AG09319 (cell line): ENCODE data around the gene CA9.
A peak's percentile ranks its signal among the peaks of the same experiment; 100 is the strongest.
"Not testable (repeated sequence)": the region's sequence is repeated elsewhere in the genome, so short reads cannot be mapped to it uniquely, and the experiment has no call there.

Experiments
- DNase-seq: peaks from one replicate; pipeline ENCODE4 v3.0.0-alpha.2; 2010; ENCODE audit warnings: low read depth; ENCODE audit errors: extremely low read depth
- TF ChIP-seq, protein P1 (sequence below): IDR thresholded peaks from 2 replicates; pipeline ENCODE4 v1.5.1; 2011; ENCODE audit warnings: low read depth, mild to moderate bottlenecking, inconsistent platforms, low read length, moderate library complexity

CA9 gene

DNA sequence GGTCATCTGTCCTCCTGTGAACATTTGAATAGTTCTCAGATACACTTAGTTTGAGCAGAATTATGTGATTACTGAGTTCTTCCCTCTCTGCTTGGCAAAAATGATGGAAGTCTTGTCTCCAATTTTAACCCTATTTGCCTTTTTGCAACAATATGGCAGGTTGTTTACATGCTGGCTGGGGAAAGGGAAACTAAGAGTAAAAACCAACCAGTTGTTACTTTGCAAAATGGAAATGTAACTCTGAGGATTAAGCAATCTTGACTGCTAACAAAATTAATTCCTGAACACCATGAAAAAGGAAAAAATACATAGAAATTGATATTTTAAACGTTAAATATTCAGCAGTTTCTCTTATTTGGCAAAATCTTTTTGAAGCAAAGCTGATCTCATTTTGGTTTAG lies 34.1 kb upstream of the CA9 start:
- TF ChIP-seq, protein P1, sequence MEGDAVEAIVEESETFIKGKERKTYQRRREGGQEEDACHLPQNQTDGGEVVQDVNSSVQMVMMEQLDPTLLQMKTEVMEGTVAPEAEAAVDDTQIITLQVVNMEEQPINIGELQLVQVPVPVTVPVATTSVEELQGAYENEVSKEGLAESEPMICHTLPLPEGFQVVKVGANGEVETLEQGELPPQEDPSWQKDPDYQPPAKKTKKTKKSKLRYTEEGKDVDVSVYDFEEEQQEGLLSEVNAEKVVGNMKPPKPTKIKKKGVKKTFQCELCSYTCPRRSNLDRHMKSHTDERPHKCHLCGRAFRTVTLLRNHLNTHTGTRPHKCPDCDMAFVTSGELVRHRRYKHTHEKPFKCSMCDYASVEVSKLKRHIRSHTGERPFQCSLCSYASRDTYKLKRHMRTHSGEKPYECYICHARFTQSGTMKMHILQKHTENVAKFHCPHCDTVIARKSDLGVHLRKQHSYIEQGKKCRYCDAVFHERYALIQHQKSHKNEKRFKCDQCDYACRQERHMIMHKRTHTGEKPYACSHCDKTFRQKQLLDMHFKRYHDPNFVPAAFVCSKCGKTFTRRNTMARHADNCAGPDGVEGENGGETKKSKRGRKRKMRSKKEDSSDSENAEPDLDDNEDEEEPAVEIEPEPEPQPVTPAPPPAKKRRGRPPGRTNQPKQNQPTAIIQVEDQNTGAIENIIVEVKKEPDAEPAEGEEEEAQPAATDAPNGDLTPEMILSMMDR = no peak
- DNase-seq = no peak

DNA sequence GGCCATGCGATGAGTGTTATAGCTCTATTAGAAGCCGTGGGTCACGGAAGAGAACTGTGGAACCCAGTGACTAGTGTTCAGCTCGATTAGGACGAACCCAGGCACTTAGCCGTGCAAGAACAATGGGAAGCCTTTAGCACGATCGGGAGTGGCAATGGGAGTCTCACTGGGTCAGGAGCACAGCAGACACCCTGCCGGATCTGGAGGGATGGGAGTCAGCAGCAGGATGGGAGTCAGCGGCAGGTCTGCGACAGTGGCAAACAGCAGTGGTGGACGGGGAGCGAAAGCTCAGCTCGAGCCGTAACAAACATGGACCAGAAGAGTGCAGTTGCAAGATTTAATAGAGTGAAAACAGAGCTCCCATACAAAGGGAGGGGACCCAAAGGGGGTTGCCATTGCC lies 33.3 kb upstream of the CA9 start:
- DNase-seq = not testable (repeated sequence)

DNA sequence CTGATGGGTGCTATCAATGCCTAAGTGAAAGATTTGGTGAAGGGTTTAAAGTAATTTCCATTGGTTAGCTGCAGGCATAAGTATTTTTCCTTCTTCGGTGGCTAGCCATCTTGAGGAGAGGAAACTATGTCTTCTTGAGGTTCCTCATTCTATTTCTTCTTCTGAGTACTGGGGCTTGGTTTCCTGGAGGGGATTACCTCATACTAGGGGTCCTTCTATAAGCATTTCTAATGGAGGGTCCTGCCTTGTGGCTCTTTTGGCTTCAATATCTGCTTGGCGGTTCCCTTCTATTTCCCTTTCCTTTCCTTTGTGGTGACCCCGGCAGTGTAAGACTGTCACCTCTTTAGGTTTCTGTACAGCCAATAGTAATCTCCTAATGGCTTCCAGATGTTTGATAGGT lies 32.2 kb upstream of the CA9 start:
- not testable (repeated sequence) for DNase-seq

DNA sequence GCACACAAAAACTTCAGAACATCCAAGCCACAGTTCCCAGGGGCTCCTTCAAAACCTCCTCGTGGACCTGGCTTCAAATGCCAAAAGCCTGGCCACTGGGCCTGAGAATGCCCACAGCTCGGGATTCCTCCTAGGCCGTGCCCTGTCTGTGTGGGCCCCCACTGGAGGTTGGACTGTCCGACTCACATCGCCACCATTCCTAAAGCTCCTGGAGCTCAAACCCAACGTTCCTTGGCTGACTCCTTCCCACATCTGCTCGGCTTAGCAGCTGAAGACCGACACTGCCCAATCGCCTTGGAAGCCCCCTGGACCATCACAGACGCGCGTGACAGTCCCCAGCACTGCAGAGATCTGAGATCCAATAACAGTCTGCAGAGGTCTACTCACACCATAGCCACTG lies 30.7 kb upstream of the CA9 start:
- TF ChIP-seq, protein P1 = no peak
- DNase-seq = no peak

DNA sequence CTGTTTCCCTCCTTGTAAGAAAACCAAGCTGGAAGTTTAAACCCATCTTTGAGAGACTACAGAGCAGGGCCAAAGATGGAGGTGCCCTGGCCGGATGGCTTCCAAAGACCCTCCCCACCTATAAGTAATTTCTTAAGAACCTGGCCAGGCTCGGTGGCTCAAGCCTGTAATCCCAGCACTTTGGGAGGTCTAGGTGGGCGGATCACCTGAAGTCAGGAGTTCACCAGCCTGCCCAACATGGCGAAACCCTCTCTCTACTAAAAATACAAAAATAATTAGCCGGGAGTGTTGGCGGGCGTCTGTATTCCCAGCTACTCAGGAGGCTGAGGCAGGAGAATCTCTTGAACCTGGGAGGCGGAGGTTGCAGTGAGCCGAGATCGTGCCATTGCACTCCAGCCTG lies 28.0 kb upstream of the CA9 start:
- not testable (repeated sequence) for DNase-seq

DNA sequence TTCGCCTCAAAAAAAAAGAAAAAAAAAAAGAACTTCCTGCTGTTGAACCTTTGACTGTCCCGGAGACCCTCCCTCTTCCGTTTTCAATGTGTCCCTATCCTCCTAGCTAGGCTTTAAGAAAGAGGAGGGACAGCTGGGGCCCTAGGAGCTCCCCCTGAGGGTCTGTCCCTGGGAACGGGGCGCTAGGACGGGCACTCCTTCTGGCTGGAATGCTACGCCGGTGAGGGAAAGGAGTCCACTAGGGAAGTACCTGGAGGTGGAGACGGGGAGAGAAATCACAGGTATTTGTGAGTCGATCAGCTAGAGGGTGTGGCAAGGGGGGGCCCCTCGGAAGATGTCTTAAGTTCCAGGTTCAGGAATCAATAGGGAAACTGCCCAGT lies 27.6 kb upstream of the CA9 start:
- DNase-seq = no peak
- TF ChIP-seq, protein P1 = peak; percentile 25

DNA sequence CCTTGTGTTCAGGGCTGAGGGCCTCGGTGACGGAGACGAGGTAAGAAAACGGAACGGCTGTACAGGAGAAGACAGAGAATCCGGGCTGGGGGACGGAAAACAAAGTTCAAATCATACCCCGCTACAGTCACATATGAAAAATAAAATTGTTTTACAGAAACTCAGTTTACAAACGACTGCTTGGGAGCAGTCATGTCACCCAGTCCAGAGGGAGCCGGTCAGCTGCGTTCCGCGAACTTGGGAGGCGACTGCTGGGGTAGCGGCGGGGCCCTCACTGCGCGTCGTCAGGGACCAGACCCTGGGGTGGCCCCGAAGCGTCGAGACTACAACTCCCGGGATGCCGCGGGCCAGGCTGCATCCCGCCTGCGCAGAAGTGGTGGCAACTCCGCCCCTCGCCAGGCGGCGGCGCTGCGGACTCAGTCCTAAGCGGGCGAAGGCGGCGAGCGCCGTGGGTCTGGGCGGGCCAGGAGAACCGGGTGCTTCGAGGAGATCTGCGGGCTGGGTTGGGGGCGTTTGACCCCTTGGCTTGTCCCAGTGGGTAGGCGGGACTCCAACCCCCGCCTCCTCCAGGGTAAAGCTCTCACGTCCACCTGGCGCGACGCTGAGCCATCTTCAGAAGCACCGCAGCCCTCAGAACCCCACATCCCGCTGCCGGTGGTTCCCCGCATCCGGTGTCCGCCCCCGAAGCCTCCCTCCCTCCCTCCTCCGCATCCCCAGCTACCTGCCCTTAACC lies 27.0 kb upstream of the CA9 start:
- no peak for DNase-seq
- TF ChIP-seq, protein P1 = peak; percentile 89

DNA sequence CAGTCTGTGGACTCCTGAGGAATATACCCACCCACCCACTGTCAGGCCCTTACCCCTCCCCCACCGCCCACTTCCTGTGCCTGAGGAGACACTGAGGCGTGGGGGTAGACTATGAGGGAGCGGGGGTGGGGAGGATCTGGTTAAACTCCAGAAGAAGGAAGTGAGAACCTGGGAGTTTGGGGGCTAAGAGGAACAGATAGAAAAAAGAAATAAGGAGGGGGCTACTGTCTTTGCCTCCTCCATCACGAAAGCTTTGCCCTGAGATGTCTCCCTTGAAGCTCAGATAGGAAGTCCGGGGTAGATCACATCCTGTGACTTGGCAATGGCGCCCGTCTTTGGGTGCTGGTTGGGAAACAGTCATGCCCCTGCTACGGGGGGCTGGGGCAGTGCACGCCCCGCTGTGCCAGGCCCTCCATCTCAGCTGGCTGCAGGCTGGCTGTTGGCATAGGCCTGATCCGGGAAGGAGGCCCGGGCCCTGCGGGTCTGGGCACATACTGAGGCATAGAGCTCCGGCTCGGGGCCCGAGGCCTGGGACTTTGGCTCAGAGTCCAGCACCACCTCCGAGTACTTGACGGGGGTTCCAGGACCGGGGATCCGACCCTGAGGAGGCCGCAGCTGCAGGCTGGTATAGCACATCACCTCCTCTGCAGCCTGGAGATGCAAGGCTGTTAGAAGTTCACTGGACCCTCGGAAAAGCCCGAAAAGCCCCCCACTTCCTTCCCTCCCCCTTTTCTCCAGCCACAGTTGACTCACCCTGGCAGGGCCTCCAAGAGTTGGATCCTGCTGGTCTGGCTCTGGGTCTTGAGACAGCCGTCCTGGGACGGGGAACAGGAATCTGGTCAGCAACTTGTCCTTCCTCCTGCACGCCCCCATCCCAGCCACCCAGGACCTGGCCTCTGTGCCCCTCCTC lies 24.0 kb upstream of the CA9 start:
- TF ChIP-seq, protein P1 = no peak
- DNase-seq = no peak
